ENCODE measurements around the gene ABL1. TPM values are rescaled to one million over a fixed set of nuclear protein-coding genes. Genes with fewer than 3 reads are reported as not detected.

Gene ABL1
- total RNA-seq, 1 experiment from 2014 or later, result 27.6 TPM

GRCh38 chr9:130820135-130820738 is 14.8 kb upstream of the ABL1 start:
- DNase-seq (ENCODE audit: low read depth), result no peak
- in situ Hi-C loops (cut with HindIII; ENCODE audit: low pct_unique_long_range_greater_than_20kb, low sequenced_read_pairs), result loop anchor here (25.0 kb wide), 1 partner anchor 558 kb away; the partner anchor contains the start of gene HMCN2

GRCh38 chr9:130823435-130823834 is 11.6 kb upstream of the ABL1 start:
- DNase-seq (ENCODE audit: low read depth), result no peak
- in situ Hi-C loops (cut with HindIII; ENCODE audit: low pct_unique_long_range_greater_than_20kb, low sequenced_read_pairs), result loop anchor here (25.0 kb wide), 1 partner anchor 561 kb away; the partner anchor contains the start of gene HMCN2

- in situ Hi-C loops (cut with HindIII; ENCODE audit: low pct_unique_long_range_greater_than_20kb, low sequenced_read_pairs), result loop anchor here (25.0 kb wide), 1 partner anchor 562 kb away; the partner anchor contains the start of gene HMCN2
- DNase-seq (ENCODE audit: low read depth), result no peak
Observed at GRCh38 chr9:130824079-130824478, 11.0 kb upstream of the ABL1 start.

- peak; percentile 35 for DNase-seq (ENCODE audit: low read depth)
Observed at GRCh38 chr9:130824643-130825350, 10.3 kb upstream of the ABL1 start.

GRCh38 chr9:130825351-130825651 is 9.8 kb upstream of the ABL1 start:
- in situ Hi-C loops (cut with HindIII; ENCODE audit: low pct_unique_long_range_greater_than_20kb, low sequenced_read_pairs), result no loop called here
- no peak for DNase-seq (ENCODE audit: low read depth)

More at GRCh38 chr9:130824643-130825350, 10.3 kb upstream of the ABL1 start:
- in situ Hi-C loops (cut with HindIII; ENCODE audit: low pct_unique_long_range_greater_than_20kb, low sequenced_read_pairs), result loop anchor here (25.0 kb wide), 1 partner anchor 562 kb away; the partner anchor contains the start of gene HMCN2

GRCh38 chr9:130825809-130826208 is 9.2 kb upstream of the ABL1 start:
- no peak for DNase-seq (ENCODE audit: low read depth)
- in situ Hi-C loops (cut with HindIII; ENCODE audit: low pct_unique_long_range_greater_than_20kb, low sequenced_read_pairs), result no loop called here

- DNase-seq (ENCODE audit: low read depth), result no peak
- in situ Hi-C loops (cut with HindIII; ENCODE audit: low pct_unique_long_range_greater_than_20kb, low sequenced_read_pairs), result no loop called here
Observed at GRCh38 chr9:130829762-130830161, 5.3 kb upstream of the ABL1 start.

- DNase-seq (ENCODE audit: low read depth), result no peak
- in situ Hi-C loops (cut with HindIII; ENCODE audit: low pct_unique_long_range_greater_than_20kb, low sequenced_read_pairs), result no loop called here
Observed at GRCh38 chr9:130830231-130830760, 4.8 kb upstream of the ABL1 start.

GRCh38 chr9:130831077-130831476 is 4.0 kb upstream of the ABL1 start:
- in situ Hi-C loops (cut with HindIII; ENCODE audit: low pct_unique_long_range_greater_than_20kb, low sequenced_read_pairs), result no loop called here
- DNase-seq (ENCODE audit: low read depth), result no peak

- no peak for DNase-seq (ENCODE audit: low read depth)
- in situ Hi-C loops (cut with HindIII; ENCODE audit: low pct_unique_long_range_greater_than_20kb, low sequenced_read_pairs), result no loop called here
Observed at GRCh38 chr9:130833031-130833990, 1.7 kb upstream of the ABL1 start.

GRCh38 chr9:130835441-130836298 is 616 bp downstream of the ABL1 start:
- in situ Hi-C loops (cut with HindIII; ENCODE audit: low pct_unique_long_range_greater_than_20kb, low sequenced_read_pairs), result no loop called here
- peak; percentile 41 for DNase-seq (ENCODE audit: low read depth)

GRCh38 chr9:130837002-130837511 is 2.0 kb downstream of the ABL1 start:
- in situ Hi-C loops (cut with HindIII; ENCODE audit: low pct_unique_long_range_greater_than_20kb, low sequenced_read_pairs), result no loop called here

GRCh38 chr9:130837643-130838042 is 2.6 kb downstream of the ABL1 start:
- in situ Hi-C loops (cut with HindIII; ENCODE audit: low pct_unique_long_range_greater_than_20kb, low sequenced_read_pairs), result no loop called here
- DNase-seq (ENCODE audit: low read depth), result no peak

More at GRCh38 chr9:130837002-130837511, 2.0 kb downstream of the ABL1 start:
- peak; percentile 79 for DNase-seq (ENCODE audit: low read depth)

- no peak for DNase-seq (ENCODE audit: low read depth)
- in situ Hi-C loops (cut with HindIII; ENCODE audit: low pct_unique_long_range_greater_than_20kb, low sequenced_read_pairs), result no loop called here
Observed at GRCh38 chr9:130839132-130840111, 4.4 kb downstream of the ABL1 start.

- DNase-seq (ENCODE audit: low read depth), result no peak
- in situ Hi-C loops (cut with HindIII; ENCODE audit: low pct_unique_long_range_greater_than_20kb, low sequenced_read_pairs), result no loop called here
Observed at GRCh38 chr9:130842545-130842944, 7.5 kb downstream of the ABL1 start.

Data from Caki2 (cell line).